ENCODE results near the gene CEP112.

GRCh38 chr17:65855675-65856074 is 336.3 kb downstream of the CEP112 start:
- TF ChIP-seq CTCF (IDR thresholded peaks at IDR 0.05; ENCODE audit: low read depth, low read length): no peak
- no peak for TF ChIP-seq POLR2A (IDR thresholded peaks at IDR 0.05; ENCODE audit: extremely low read depth, insufficient read length)
- no peak for TF ChIP-seq MAX (IDR thresholded peaks at IDR 0.05; ENCODE audit: low read depth, low read length)
- TF ChIP-seq MYC (IDR thresholded peaks at IDR 0.05; ENCODE audit: low read depth, low read length): no peak

Measured in NB4 (cell line).